Measurements from ENCODE around the gene UBE2E2. TPM values are rescaled to one million over a fixed set of nuclear protein-coding genes. Genes with fewer than 3 reads are reported as not detected.

Gene UBE2E2
- total RNA-seq, 1 experiment from 2014 or later, result 54.9 TPM

DNA sequence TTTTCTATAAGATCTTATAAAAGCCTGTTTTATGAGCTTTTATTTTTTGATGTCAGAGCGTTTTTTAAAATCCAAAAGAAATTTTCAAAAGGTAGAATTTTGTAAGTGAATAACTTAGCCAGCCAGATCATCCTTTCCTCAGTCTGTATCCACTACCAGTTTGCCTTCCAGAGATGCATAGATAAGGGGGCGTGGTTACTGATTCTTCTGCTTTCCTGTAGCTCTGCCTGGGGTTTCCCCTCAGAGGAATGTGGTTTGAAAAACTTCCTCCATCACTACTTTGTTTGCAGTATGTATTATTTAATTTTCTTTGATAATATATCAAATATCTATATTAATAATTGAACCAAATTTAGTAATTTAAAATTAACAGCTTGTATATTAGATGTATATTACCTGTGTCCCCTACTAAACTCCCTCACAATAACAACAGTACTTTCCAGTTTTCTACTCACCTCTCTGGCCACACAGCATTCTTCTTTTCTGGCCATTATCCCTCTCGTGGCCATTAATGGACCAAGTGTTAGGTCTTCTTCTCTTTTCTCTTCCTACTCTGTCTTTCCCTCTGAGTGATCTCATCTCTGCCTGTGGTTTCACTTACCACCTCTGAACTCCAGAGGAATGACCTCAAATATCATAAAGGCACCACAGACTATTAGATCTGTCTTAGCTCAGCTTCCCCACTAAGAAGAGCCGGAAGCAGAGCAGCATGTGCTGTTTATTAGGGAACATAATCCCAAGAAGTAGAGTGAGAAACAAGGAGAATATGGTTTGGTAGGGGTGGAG, 239.7 kb downstream of the UBE2E2 start:
- Mint-ChIP-seq H3K4me1 (peaks cover 51% of the 10 kb centered on the region), H3K9me3 (no peaks in the 10 kb centered on the region), H3K36me3 (no peaks in the 10 kb centered on the region), H3K27ac (peak overlapping the region; percentile 54; the same call in 1 of the 2 replicates), H3K27me3 (ENCODE audit: low read depth) (no peaks in the 10 kb centered on the region), H3K4me3 (no peak overlapping the region)
- no peak for TF ChIP-seq ZNF121 (CRISPR knock-in tag; IDR thresholded peaks at IDR 0.05)
- TF ChIP-seq, protein P1, sequence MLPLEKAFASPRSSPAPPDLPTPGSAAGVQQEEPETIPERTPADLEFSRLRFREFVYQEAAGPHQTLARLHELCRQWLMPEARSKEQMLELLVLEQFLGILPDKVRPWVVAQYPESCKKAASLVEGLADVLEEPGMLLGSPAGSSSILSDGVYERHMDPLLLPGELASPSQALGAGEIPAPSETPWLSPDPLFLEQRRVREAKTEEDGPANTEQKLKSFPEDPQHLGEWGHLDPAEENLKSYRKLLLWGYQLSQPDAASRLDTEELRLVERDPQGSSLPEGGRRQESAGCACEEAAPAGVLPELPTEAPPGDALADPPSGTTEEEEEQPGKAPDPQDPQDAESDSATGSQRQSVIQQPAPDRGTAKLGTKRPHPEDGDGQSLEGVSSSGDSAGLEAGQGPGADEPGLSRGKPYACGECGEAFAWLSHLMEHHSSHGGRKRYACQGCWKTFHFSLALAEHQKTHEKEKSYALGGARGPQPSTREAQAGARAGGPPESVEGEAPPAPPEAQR (CRISPR knock-in tag; IDR thresholded peaks at IDR 0.05), result no peak
- ChIA-PET CTCF (no interaction called here), POLR2A (no interaction called here)
- no peak for DNase-seq (ENCODE audit: low spot score)
- ATAC-seq, result peak; percentile 79

- ATAC-seq (no peak), DNase-seq (ENCODE audit: low spot score) (no peak)
- ChIA-PET CTCF (no interaction called here), POLR2A (no interaction called here)
- Mint-ChIP-seq H3K27ac (no peak overlapping the region), H3K27me3 (ENCODE audit: low read depth) (no peaks in the 10 kb centered on the region), H3K36me3 (no peaks in the 10 kb centered on the region), H3K4me3 (no peak overlapping the region), H3K4me1 (peaks cover 44% of the 10 kb centered on the region), H3K9me3 (no peaks in the 10 kb centered on the region)
- TF ChIP-seq ZNF512 (CRISPR knock-in tag; IDR thresholded peaks at IDR 0.05; ENCODE audit: borderline replicate concordance), result no peak
- TF ChIP-seq CREM (CRISPR knock-in tag; IDR thresholded peaks at IDR 0.05), result no peak
- TF ChIP-seq KAT7 (CRISPR knock-in tag; IDR thresholded peaks at IDR 0.05; ENCODE audit: borderline replicate concordance), result no peak
- TF ChIP-seq TEAD1 (CRISPR knock-in tag; IDR thresholded peaks at IDR 0.05), result no peak
- TF ChIP-seq GABPB1 (CRISPR knock-in tag; IDR thresholded peaks at IDR 0.05), result no peak
- TF ChIP-seq, protein P2, sequence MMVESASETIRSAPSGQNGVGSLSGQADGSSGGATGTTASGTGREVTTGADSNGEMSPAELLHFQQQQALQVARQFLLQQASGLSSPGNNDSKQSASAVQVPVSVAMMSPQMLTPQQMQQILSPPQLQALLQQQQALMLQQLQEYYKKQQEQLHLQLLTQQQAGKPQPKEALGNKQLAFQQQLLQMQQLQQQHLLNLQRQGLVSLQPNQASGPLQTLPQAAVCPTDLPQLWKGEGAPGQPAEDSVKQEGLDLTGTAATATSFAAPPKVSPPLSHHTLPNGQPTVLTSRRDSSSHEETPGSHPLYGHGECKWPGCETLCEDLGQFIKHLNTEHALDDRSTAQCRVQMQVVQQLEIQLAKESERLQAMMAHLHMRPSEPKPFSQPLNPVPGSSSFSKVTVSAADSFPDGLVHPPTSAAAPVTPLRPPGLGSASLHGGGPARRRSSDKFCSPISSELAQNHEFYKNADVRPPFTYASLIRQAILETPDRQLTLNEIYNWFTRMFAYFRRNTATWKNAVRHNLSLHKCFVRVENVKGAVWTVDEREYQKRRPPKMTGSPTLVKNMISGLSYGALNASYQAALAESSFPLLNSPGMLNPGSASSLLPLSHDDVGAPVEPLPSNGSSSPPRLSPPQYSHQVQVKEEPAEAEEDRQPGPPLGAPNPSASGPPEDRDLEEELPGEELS (CRISPR knock-in tag; IDR thresholded peaks at IDR 0.05), result no peak
These were observed 241.3 kb downstream of the UBE2E2 start for GRCh38 chr3:23444386-23444785.

- peaks cover 36% of the 10 kb centered on the region for H3K4me1 Mint-ChIP-seq
- no peaks in the 10 kb centered on the region for H3K36me3 Mint-ChIP-seq
- H3K27ac Mint-ChIP-seq, result no peak overlapping the region
- ChIA-PET CTCF (interaction anchor here (0.6 kb wide), 1 partner anchor 238 kb away, joined by 4 read pairs; no protein-coding TSS in a partner anchor), POLR2A (no interaction called here)
- H3K9me3 Mint-ChIP-seq, result no peaks in the 10 kb centered on the region
- ATAC-seq (no peak), DNase-seq (ENCODE audit: low spot score) (no peak)
- H3K27me3 Mint-ChIP-seq (ENCODE audit: low read depth), result no peaks in the 10 kb centered on the region
- no peak overlapping the region for H3K4me3 Mint-ChIP-seq
- TF ChIP-seq ZNF317 (CRISPR knock-in tag; IDR thresholded peaks at IDR 0.05; ENCODE audit: borderline replicate concordance, low read depth) (no peak), ZNF671 (CRISPR knock-in tag; IDR thresholded peaks at IDR 0.05) (no peak), OVOL2 (CRISPR knock-in tag; IDR thresholded peaks at IDR 0.05; ENCODE audit: borderline replicate concordance) (no peak), ETV6 (CRISPR knock-in tag; IDR thresholded peaks at IDR 0.05) (no peak), SMAD3 (CRISPR knock-in tag; IDR thresholded peaks at IDR 0.05; ENCODE audit: borderline replicate concordance) (no peak), GRHL2 (CRISPR knock-in tag; IDR thresholded peaks at IDR 0.05; ENCODE audit: insufficient replicate concordance, severe bottlenecking) (no peak), NR2C2 (CRISPR knock-in tag; IDR thresholded peaks at IDR 0.05) (no peak), NR1H2 (CRISPR knock-in tag; IDR thresholded peaks at IDR 0.05) (no peak), CTCF (IDR thresholded peaks at IDR 0.05) (no peak), ZBTB21 (CRISPR knock-in tag; IDR thresholded peaks at IDR 0.05; ENCODE audit: borderline replicate concordance) (no peak), ZNF263 (CRISPR knock-in tag; IDR thresholded peaks at IDR 0.05; ENCODE audit: low read depth) (no peak), KAT7 (CRISPR knock-in tag; IDR thresholded peaks at IDR 0.05; ENCODE audit: borderline replicate concordance) (no peak), FOXK1 (CRISPR knock-in tag; IDR thresholded peaks at IDR 0.05) (no peak)
- TF ChIP-seq, protein P2 (CRISPR knock-in tag; IDR thresholded peaks at IDR 0.05), result no peak
These were observed 243.2 kb downstream of the UBE2E2 start for GRCh38 chr3:23446301-23446700.

All from WTC11 (cell line).